ENCODE measurements around the gene UQCR11.

Gene UQCR11

DNA sequence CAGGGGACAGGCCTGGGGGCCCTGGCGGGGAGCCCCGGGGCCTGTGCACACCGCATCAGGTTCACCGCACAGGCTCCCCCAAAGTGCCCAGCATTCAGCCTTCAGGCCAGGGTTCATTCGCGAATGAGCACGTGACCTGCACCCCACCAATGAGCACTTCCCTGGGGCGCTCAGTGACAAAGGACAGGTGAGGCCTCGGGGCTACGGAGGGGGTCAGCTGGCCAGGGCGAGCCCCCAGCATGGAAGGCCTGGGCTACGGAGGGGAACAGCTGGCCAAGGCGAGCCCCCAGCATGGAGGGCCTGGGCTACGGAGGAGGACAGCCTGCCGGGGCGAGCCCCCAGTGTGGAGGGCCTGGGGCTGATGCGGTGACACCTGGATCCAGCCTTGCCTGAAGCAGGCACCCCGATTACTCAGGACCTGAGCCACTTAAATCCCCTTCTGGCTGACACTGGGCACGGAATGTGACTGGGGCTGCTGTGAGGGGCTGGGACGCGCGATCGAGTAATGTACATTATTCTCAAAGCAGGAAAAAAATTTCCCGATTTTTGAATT lies 24.1 kb upstream of the UQCR11 start:
- H3K27me3 Mint-ChIP-seq: no peaks in the 10 kb centered on the region
- H3K27ac Mint-ChIP-seq: no peak overlapping the region
- H3K4me1 Mint-ChIP-seq (ENCODE audit: low read depth): peaks cover 17% of the 10 kb centered on the region
- intact Hi-C loops (cut with micrococcal nuclease): no loop called here
- H3K9me3 Mint-ChIP-seq: no peaks in the 10 kb centered on the region
- no peak overlapping the region for H3K4me3 Mint-ChIP-seq
- peaks cover 73% of the 10 kb centered on the region for H3K36me3 Mint-ChIP-seq (ENCODE audit: low read depth)

DNA sequence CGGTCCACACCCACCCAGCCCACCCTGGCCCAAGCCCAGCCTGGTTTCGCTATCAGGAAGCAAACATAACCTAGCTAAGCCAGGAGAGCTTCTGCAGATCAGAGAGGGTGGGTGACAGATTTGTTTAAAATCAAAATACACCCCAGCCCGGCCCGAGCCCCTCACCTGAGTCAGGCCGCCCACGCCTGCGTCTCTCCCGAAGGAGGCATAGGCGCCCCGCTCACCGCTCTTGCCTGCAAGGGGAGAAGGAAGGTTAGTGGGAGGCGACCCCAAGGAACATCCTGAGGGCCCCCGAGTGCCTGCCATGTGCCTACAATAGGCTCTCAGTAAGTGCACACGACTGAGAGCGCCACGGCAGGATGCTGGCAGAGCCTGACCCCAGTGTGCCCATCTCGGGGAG lies 21.9 kb upstream of the UQCR11 start:
- H3K9me3 Mint-ChIP-seq: no peaks in the 10 kb centered on the region
- H3K27me3 Mint-ChIP-seq: no peaks in the 10 kb centered on the region
- H3K4me1 Mint-ChIP-seq (ENCODE audit: low read depth): peaks cover 6% of the 10 kb centered on the region
- no peak overlapping the region for H3K4me3 Mint-ChIP-seq
- H3K27ac Mint-ChIP-seq: no peak overlapping the region
- peaks cover 73% of the 10 kb centered on the region for H3K36me3 Mint-ChIP-seq (ENCODE audit: low read depth)
- intact Hi-C loops (cut with micrococcal nuclease): no loop called here

DNA sequence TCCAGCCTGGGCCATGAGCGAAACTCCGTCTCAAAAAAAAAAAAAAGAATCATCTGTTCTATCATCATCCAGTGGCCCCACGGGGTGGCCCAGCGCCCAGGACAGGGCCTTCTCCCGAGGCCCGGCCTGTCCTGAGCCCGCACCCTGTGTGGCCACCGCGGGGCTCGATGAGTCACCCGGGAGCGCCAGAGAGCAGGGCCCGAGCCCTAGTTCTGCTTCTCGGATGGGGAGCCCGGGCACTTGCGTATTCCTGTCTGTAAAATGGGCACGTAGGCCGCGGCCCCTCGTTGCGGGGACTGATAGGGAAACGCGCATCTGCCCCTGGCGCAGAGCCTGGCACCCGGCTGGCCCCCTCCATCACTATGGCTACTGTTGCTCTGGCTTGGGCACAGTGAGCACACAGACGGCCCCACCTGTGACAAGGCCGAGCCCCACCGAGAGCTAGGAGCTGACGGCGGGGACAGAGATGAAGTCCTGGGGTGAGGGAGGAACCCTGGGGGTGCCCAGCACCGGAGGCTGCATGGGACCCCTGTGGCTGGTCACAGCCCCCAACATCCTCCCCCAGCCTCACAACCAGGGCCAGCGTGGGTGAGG lies 21.3 kb upstream of the UQCR11 start:
- no peaks in the 10 kb centered on the region for H3K9me3 Mint-ChIP-seq
- intact Hi-C loops (cut with micrococcal nuclease): no loop called here
- peaks cover 6% of the 10 kb centered on the region for H3K4me1 Mint-ChIP-seq (ENCODE audit: low read depth)
- no peak overlapping the region for H3K27ac Mint-ChIP-seq
- H3K36me3 Mint-ChIP-seq (ENCODE audit: low read depth): peaks cover 73% of the 10 kb centered on the region
- H3K27me3 Mint-ChIP-seq: no peaks in the 10 kb centered on the region
- H3K4me3 Mint-ChIP-seq: no peak overlapping the region

DNA sequence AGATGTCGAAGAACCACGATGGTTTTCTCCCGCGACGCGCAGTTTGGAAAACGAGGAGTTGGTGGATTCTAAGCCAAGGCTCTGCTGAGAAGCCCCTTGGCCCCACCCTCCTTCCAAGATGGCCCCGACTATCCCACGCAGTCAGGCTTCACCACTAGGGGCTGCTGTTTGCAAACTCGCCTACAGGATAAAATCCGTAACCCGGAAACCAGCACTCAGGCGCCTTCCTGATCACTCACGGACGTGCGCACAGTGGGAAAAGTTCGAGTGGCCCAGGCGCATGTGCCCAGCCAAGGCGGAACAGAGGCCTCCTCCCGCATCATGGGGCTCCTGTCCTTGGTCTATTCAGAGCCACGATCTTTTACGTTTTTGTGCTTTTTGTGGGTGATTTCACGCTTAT lies 19.2 kb upstream of the UQCR11 start:
- H3K4me1 Mint-ChIP-seq (ENCODE audit: low read depth): peaks cover 6% of the 10 kb centered on the region
- H3K36me3 Mint-ChIP-seq (ENCODE audit: low read depth): peaks cover 80% of the 10 kb centered on the region
- H3K27ac Mint-ChIP-seq: no peak overlapping the region
- H3K4me3 Mint-ChIP-seq: no peak overlapping the region
- intact Hi-C loops (cut with micrococcal nuclease): loop anchor here (2.0 kb wide), 1 partner anchor 48 kb away; no protein-coding TSS in a partner anchor
- no peaks in the 10 kb centered on the region for H3K9me3 Mint-ChIP-seq
- H3K27me3 Mint-ChIP-seq: no peaks in the 10 kb centered on the region

DNA sequence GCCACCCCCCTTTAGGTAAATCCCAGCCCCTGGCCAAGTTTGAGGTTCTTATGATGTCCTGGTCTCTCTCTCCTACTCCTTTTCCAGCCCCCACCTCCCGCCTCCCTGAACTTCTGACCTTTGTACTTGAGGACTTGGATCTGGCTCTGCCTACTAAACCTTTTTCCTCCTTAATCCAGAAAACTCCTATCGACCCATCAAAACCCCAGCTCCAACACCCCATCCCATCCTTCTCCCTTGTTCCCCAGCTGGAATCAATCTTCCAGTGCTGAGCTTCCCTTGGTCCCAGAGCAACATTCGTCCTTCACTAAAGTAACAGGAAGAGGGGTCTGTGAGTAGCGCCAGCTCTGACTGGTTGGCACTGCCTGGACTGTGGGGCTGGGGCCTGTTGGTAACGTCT lies 17.3 kb upstream of the UQCR11 start:
- Mint-ChIP-seq H3K4me3 (no peak overlapping the region), H3K4me1 (ENCODE audit: low read depth) (peaks cover 6% of the 10 kb centered on the region), H3K27ac (peak overlapping the region; percentile 34), H3K27me3 (no peaks in the 10 kb centered on the region), H3K9me3 (no peaks in the 10 kb centered on the region), H3K36me3 (ENCODE audit: low read depth) (peaks cover 98% of the 10 kb centered on the region)
- intact Hi-C loops (cut with micrococcal nuclease): no loop called here

DNA sequence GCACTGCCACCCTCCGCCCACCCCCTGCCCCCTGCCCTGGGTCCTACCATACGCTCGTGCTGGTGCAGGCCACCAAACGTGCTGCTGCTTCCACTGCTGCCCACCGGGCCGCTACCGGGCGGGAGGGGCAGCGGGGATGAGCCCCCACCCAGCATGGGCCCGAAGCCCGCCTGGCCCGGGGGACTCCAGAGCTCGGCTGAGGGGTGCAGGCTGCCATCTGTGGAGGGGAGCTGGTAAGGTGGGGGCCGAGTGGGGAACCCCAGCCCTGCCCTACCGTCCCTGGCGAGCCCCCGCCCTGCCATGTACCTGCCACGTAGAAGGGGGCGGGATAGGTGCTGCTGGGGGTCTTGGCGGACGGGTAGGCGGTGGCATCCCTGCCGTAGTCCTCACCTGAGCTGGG lies 16.7 kb upstream of the UQCR11 start:
- Mint-ChIP-seq H3K36me3 (ENCODE audit: low read depth) (peaks cover 98% of the 10 kb centered on the region), H3K4me3 (no peak overlapping the region), H3K27me3 (no peaks in the 10 kb centered on the region), H3K27ac (no peak overlapping the region), H3K9me3 (no peaks in the 10 kb centered on the region), H3K4me1 (ENCODE audit: low read depth) (peaks cover 6% of the 10 kb centered on the region)
- intact Hi-C loops (cut with micrococcal nuclease): no loop called here

DNA sequence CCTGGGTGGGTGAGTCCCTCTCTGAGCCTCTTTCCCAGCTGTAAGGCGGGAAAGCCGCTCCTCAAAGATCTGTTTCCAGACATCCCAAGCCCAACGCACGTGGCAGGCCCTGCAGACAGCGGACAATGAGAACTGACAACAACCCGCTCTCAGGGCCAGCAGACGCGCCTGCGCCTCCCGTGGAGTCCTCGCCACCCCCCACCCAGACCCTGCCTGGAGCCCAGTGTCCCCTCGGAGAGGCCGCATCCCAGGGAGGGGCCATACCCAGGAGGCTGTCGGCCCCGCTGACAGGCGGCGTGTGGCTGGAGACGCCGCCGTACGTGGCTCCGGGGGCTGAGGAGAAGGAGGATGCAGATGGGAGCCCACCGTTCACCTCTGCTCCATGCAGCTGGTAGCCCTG lies 16.3 kb upstream of the UQCR11 start:
- peaks cover 6% of the 10 kb centered on the region for H3K4me1 Mint-ChIP-seq (ENCODE audit: low read depth)
- H3K27me3 Mint-ChIP-seq: no peaks in the 10 kb centered on the region
- no peak overlapping the region for H3K27ac Mint-ChIP-seq
- H3K9me3 Mint-ChIP-seq: no peaks in the 10 kb centered on the region
- intact Hi-C loops (cut with micrococcal nuclease): no loop called here
- no peak overlapping the region for H3K4me3 Mint-ChIP-seq
- H3K36me3 Mint-ChIP-seq (ENCODE audit: low read depth): peaks cover 100% of the 10 kb centered on the region

DNA sequence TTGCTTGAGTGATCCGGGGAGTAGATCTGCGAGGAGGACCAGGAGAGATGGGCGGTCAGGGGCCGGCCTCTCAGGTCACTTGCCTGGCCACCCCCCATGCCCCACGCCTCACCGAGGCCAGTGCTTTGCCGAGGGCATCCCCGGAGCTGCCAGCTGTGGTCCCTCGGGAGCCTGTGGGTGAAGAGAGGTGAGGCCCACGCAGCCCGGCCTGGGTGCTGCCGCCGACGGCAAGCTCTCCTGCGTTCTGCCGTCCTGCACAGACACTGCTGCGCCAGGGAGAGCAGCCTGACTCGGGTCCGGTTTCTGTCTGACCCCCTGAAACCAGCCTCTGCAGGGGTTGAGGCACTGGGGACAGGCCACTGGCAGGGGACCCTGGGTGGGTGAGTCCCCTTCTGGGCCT lies 15.8 kb upstream of the UQCR11 start:
- Mint-ChIP-seq H3K4me1 (ENCODE audit: low read depth) (peaks cover 6% of the 10 kb centered on the region), H3K27me3 (no peaks in the 10 kb centered on the region)

DNA sequence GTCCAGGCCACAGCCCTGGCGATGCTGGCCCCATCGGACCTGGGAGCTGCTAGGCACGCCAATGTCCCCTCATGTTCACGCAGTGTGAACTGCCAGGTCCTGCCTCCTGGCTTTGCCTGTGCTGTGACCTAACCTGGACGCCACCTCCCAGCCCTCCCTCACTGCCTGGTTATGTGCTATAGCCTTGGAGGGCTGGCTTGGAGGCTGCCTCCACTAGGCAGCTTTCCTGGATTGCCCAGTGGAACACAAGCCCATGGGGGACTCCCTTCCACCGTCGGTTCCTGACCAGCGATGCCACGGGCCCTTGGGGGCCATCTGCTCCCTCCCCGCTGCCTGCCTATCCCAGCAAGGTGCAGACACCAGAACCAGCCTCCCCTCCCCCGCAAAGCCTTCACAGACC lies 15.2 kb upstream of the UQCR11 start:
- peaks cover 6% of the 10 kb centered on the region for H3K4me1 Mint-ChIP-seq (ENCODE audit: low read depth)
- no peaks in the 10 kb centered on the region for H3K9me3 Mint-ChIP-seq
- intact Hi-C loops (cut with micrococcal nuclease): no loop called here
- no peaks in the 10 kb centered on the region for H3K27me3 Mint-ChIP-seq
- no peak overlapping the region for H3K4me3 Mint-ChIP-seq
- peaks cover 100% of the 10 kb centered on the region for H3K36me3 Mint-ChIP-seq (ENCODE audit: low read depth)
- no peak overlapping the region for H3K27ac Mint-ChIP-seq

More for the DNA sequence above, 15.8 kb upstream of the UQCR11 start:
- Mint-ChIP-seq H3K27ac (no peak overlapping the region), H3K4me3 (no peak overlapping the region), H3K9me3 (no peaks in the 10 kb centered on the region), H3K36me3 (ENCODE audit: low read depth) (peaks cover 100% of the 10 kb centered on the region)
- intact Hi-C loops (cut with micrococcal nuclease): no loop called here

- no peaks in the 10 kb centered on the region for H3K9me3 Mint-ChIP-seq
- H3K36me3 Mint-ChIP-seq (ENCODE audit: low read depth): peaks cover 100% of the 10 kb centered on the region
- intact Hi-C loops (cut with micrococcal nuclease): no loop called here
- H3K4me3 Mint-ChIP-seq: no peak overlapping the region
- H3K27ac Mint-ChIP-seq: no peak overlapping the region
- no peaks in the 10 kb centered on the region for H3K27me3 Mint-ChIP-seq
- peaks cover 2% of the 10 kb centered on the region for H3K4me1 Mint-ChIP-seq (ENCODE audit: low read depth)
Observed at GRCh38 chr19:1619703-1620102, 14.4 kb upstream of the UQCR11 start.

GRCh38 chr19:1619094-1619439 lies 13.8 kb upstream of the UQCR11 start:
- intact Hi-C loops (cut with micrococcal nuclease): no loop called here
- H3K27ac Mint-ChIP-seq: no peak overlapping the region

DNA sequence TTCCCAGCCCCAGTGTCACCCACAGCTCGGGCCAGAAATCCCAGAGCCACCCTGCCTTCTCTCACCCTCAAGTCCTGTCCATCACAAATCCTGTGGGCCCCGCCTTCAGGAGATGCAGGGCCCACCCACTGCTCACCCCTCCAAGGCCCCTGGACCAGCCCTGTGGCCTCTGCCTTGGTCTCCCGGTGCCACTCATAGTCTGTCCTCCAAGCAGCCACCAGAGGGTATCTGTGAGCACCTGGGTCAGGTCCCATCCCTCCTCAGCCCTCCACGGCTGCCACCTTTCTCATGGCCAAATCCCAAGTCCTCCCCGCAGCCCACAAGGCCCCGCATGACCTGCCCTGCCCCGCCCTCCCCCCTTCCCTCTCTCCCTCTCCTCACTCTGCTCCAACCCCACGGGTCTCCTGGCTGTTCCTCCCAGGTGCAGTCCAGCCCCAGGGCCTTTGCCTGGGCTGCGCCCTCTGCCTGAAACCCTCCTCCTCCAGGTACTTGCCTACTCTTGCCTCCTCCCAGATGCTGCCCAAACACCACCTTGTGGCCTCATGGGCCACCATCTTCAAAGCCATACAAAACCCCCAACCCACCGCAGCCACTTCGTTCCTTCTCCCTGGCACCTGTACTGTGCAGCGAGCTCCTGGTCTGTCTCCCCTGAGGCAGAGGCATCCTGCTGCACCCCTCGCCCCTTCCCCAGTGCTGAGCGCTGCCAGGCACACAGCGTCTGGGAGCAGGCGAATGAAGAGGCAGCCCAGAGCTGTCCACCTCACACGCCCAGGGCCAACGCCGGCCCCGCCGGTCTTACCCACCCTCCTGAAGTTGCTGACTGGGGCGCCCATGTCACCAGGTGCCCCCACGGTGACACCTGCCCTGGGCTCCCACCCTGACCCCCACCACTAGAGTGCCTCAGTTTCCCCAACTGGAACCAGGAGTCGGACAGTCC lies 13.2 kb upstream of the UQCR11 start:
- Mint-ChIP-seq H3K27me3 (no peaks in the 10 kb centered on the region), H3K27ac (no peak overlapping the region), H3K4me3 (no peak overlapping the region), H3K36me3 (ENCODE audit: low read depth) (peaks cover 100% of the 10 kb centered on the region), H3K9me3 (no peaks in the 10 kb centered on the region), H3K4me1 (ENCODE audit: low read depth) (no peaks in the 10 kb centered on the region)
- intact Hi-C loops (cut with micrococcal nuclease): no loop called here

More at GRCh38 chr19:1619094-1619439, 13.8 kb upstream of the UQCR11 start:
- Mint-ChIP-seq H3K4me1 (ENCODE audit: low read depth) (no peaks in the 10 kb centered on the region), H3K36me3 (ENCODE audit: low read depth) (peaks cover 100% of the 10 kb centered on the region), H3K9me3 (no peaks in the 10 kb centered on the region), H3K27me3 (no peaks in the 10 kb centered on the region), H3K4me3 (no peak overlapping the region)

GRCh38 chr19:1616875-1617274 lies 11.6 kb upstream of the UQCR11 start:
- Mint-ChIP-seq H3K36me3 (ENCODE audit: low read depth) (peaks cover 100% of the 10 kb centered on the region), H3K9me3 (no peaks in the 10 kb centered on the region), H3K27me3 (no peaks in the 10 kb centered on the region), H3K27ac (no peak overlapping the region), H3K4me1 (ENCODE audit: low read depth) (no peaks in the 10 kb centered on the region), H3K4me3 (no peak overlapping the region)
- intact Hi-C loops (cut with micrococcal nuclease): no loop called here

- intact Hi-C loops (cut with micrococcal nuclease): no loop called here
- H3K36me3 Mint-ChIP-seq (ENCODE audit: low read depth): peaks cover 100% of the 10 kb centered on the region
- H3K4me3 Mint-ChIP-seq: no peak overlapping the region
- H3K27me3 Mint-ChIP-seq: no peaks in the 10 kb centered on the region
- H3K4me1 Mint-ChIP-seq (ENCODE audit: low read depth): no peaks in the 10 kb centered on the region
- H3K27ac Mint-ChIP-seq: no peak overlapping the region
- H3K9me3 Mint-ChIP-seq: no peaks in the 10 kb centered on the region
Observed at GRCh38 chr19:1616396-1616795, 11.1 kb upstream of the UQCR11 start.
